Neutrophil (primary cell): Measurements from ENCODE around the gene GAS1.

Source experiments
- H3K27ac ChIP-seq: fragments of 200-600 bp; sonication (generic); 2 replicates; pipeline ENCODE4 v1.5.1; 2016; ENCODE audit warnings: mild to moderate bottlenecking, moderate library complexity
- H3K27me3 ChIP-seq: fragments of 200-600 bp; sonication (generic); 2 replicates; pipeline ENCODE4 v1.6.0; 2016; ENCODE audit warnings: mild to moderate bottlenecking
- H3K36me3 ChIP-seq: fragments of 200-600 bp; sonication (generic); 2 replicates; pipeline ENCODE4 v1.5.1; 2017
- H3K4me1 ChIP-seq, 2 experiments: fragments of 200-600 bp in 1 of 2; sonication (generic) in 1 of 2; 1 replicate in 1 of 2; 2 replicates in 1 of 2; pipeline versions ENCODE4 v1.5.1 to v1.6.1; 2013 to 2016; ENCODE audit warnings: low read depth in 1 of 2, low read length in 1 of 2, mild to moderate bottlenecking in 1 of 2, moderate library complexity in 1 of 2; ENCODE audit not compliant: control insufficient read depth in 1 of 2, insufficient read depth in 1 of 2
- H3K4me3 ChIP-seq, 2 experiments: fragments of 200-600 bp in 1 of 2; sonication (generic) in 1 of 2; 1 replicate in 1 of 2; 2 replicates in 1 of 2; pipeline ENCODE4 v1.5.1; 2013 to 2016; ENCODE audit warnings: low read depth in 1 of 2, low read length in 1 of 2, mild to moderate bottlenecking in 1 of 2, moderate library complexity in 1 of 2
- H3K9me3 ChIP-seq: fragments of 200-600 bp; sonication (generic); 2 replicates; pipeline ENCODE4 v1.5.1; 2016
- TF ChIP-seq, protein P1 (sequence below): fragments of 200-600 bp; sonication (generic); IDR thresholded peaks from 2 replicates; pipeline ENCODE4 v1.5.1; 2016; ENCODE audit warnings: antibody characterized with exemption

The GAS1 gene

DNA sequence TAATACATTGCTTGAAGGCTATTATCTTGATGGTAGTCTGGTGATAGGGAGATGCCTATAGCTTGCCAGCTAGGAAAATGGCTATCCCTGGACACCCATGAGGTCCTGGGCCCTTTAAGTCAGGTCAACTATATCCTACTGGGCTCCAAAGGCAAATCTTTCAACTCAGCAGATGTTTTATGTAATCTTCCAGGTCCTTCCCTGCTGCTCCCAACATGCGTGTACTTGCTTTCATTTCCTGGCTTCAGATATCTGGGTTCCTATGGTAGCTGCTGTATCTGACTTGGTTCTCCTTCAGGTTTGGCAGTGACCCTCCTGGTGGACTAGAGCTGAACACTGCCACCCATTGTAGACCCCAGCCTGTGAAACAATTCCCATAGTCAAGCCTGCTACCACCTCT lies 32.4 kb upstream of the GAS1 start:
- Histone ChIP-seq H3K27me3 (peaks cover 6% of the 10 kb centered on the region), H3K36me3 (no peaks in the 10 kb centered on the region), H3K4me1 (no peaks in the 10 kb centered on the region), H3K9me3 (no peaks in the 10 kb centered on the region), H3K4me3 (no peak overlapping the region), H3K27ac (no peak overlapping the region)
- TF ChIP-seq, protein P1, sequence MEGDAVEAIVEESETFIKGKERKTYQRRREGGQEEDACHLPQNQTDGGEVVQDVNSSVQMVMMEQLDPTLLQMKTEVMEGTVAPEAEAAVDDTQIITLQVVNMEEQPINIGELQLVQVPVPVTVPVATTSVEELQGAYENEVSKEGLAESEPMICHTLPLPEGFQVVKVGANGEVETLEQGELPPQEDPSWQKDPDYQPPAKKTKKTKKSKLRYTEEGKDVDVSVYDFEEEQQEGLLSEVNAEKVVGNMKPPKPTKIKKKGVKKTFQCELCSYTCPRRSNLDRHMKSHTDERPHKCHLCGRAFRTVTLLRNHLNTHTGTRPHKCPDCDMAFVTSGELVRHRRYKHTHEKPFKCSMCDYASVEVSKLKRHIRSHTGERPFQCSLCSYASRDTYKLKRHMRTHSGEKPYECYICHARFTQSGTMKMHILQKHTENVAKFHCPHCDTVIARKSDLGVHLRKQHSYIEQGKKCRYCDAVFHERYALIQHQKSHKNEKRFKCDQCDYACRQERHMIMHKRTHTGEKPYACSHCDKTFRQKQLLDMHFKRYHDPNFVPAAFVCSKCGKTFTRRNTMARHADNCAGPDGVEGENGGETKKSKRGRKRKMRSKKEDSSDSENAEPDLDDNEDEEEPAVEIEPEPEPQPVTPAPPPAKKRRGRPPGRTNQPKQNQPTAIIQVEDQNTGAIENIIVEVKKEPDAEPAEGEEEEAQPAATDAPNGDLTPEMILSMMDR: no peak

DNA sequence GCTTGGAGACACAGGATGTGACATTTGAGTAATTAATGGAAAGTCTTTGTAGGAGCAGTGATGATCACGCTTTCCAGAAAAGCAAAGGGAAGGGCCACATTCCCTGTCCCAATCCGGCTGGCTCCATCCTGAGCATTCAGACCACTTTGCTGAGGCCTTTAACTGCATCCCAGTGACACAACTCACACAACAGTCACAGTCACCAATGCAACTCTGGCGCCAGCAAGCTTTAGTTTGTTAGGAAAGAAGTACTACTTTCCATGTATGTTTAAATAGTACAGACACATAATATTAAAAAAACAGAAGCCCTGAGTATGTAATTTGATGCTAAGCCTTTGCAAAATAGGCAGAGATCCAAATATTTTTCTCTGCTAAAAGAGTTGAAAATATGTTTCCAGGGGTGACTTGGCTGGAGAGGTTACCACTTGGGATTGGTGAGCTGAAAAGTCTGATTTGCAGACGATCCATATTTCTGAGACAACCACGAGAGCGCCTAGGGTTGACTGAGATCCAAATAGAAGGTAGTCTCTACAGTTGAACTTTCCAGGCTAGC lies 31.7 kb upstream of the GAS1 start:
- no peaks in the 10 kb centered on the region for H3K9me3 ChIP-seq
- H3K4me3 ChIP-seq: no peak overlapping the region
- H3K27me3 ChIP-seq: peaks cover 6% of the 10 kb centered on the region
- H3K4me1 ChIP-seq: no peaks in the 10 kb centered on the region
- H3K36me3 ChIP-seq: no peaks in the 10 kb centered on the region
- no peak overlapping the region for H3K27ac ChIP-seq
- TF ChIP-seq, protein P1: no peak

DNA sequence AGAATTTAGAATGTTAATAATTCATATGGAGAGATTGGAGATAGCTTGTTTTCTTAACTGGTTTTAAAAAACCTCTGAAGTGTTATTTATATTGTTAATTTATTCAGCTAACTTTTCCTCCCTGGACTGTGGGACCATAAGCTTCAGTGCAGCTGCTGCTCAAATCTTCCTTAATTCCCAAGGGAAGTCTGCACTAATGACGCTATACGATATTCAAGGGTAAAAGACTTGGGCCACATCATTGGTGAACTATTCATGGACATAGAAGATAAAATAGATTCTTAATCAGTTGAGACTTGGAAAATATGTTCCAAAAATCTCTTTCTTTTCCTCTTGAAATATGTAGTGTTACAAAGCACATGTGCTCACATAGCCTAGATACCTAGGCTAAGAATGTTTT lies 31.1 kb upstream of the GAS1 start:
- Histone ChIP-seq H3K4me1 (no peaks in the 10 kb centered on the region), H3K27ac (no peak overlapping the region), H3K36me3 (no peaks in the 10 kb centered on the region), H3K27me3 (peaks cover under 1% of the 10 kb centered on the region), H3K9me3 (no peaks in the 10 kb centered on the region), H3K4me3 (no peak overlapping the region)
- TF ChIP-seq, protein P1: no peak

DNA sequence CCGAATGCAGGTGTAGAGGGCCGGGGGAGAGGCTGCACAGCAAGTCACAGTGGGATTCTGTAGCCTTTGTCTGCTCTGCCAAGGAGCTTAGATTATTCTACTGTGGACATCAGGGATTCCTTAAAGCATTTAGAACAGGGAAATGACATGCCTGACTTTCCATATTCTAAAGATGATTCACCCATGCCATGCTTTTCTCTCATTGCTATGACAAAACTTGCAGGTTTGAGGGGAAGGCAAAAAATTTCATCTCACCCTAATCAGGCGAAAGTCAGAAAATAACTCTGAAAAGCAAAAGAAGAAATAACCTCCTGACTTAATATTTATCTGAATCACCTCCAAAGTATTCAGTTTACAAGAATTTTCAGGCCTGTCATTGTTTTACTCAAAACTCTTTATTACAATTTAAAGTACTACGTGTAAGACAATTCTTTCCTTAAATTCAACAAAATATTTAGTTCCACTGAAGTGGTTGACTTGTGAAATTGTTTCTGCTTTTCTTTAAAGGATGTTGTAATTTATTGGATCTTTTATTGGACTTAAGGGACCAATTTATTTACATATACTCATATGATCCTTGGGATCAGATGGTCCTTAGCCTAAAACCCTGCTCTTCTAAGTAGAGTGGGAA lies 30.0 kb upstream of the GAS1 start:
- TF ChIP-seq, protein P1: no peak
- H3K27ac ChIP-seq: no peak overlapping the region
- no peak overlapping the region for H3K4me3 ChIP-seq
- no peaks in the 10 kb centered on the region for H3K27me3 ChIP-seq
- no peaks in the 10 kb centered on the region for H3K4me1 ChIP-seq
- no peaks in the 10 kb centered on the region for H3K9me3 ChIP-seq
- no peaks in the 10 kb centered on the region for H3K36me3 ChIP-seq

DNA sequence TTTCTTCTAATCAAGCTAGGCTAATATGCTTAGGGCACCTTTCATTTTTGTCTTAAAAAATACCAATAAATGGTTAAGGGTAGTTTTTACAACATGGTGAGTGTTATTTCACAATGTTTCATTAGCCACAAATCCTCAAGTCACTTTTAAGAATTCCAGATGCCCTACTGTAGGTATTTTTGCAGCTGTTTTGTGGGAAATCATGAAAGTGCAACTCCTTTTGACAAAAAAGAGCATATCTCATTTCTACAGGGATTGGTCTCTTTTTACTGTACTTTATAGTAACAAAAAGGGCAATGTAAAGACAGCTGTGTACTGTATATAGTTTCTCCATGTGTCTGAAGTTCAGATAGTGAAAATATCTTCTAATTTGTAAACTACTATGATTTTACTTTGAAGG lies 28.3 kb upstream of the GAS1 start:
- H3K4me3 ChIP-seq: no peak overlapping the region
- no peaks in the 10 kb centered on the region for H3K9me3 ChIP-seq
- H3K27me3 ChIP-seq: no peaks in the 10 kb centered on the region
- TF ChIP-seq, protein P1: no peak
- no peaks in the 10 kb centered on the region for H3K36me3 ChIP-seq
- no peak overlapping the region for H3K27ac ChIP-seq
- no peaks in the 10 kb centered on the region for H3K4me1 ChIP-seq
